Dedifferentiated amniotic fluid mesenchymal stem cell (primary cell): ENCODE data around the gene RTN4R.

Source experiments
- DNase-seq: peaks from one replicate; pipeline ENCODE4 v3.0.0-alpha.2; 2016; ENCODE audit errors: extremely low spot score

RTN4R gene

GRCh38 chr22:20242393-20243175 lies 25.5 kb downstream of the RTN4R start:
- DNase-seq: no peak

GRCh38 chr22:20241579-20242392 lies 26.3 kb downstream of the RTN4R start:
- no peak for DNase-seq

- no peak for DNase-seq
Measured at GRCh38 chr22:20240900-20241299, 27.2 kb downstream of the RTN4R start.

- no peak for DNase-seq
Measured at GRCh38 chr22:20240447-20240764, 27.7 kb downstream of the RTN4R start.

GRCh38 chr22:20239676-20240446 lies 28.3 kb downstream of the RTN4R start:
- no peak for DNase-seq

GRCh38 chr22:20238901-20239675 lies 29.0 kb downstream of the RTN4R start:
- no peak for DNase-seq

GRCh38 chr22:20238536-20238900 lies 29.6 kb downstream of the RTN4R start:
- no peak for DNase-seq

GRCh38 chr22:20237480-20238440 lies 30.4 kb downstream of the RTN4R start:
- no peak for DNase-seq

GRCh38 chr22:20236052-20236717 lies 31.9 kb downstream of the RTN4R start:
- no peak for DNase-seq

GRCh38 chr22:20235389-20235991 lies 32.6 kb downstream of the RTN4R start:
- DNase-seq: no peak

GRCh38 chr22:20234760-20235388 lies 33.2 kb downstream of the RTN4R start:
- DNase-seq: no peak

- no peak for DNase-seq
Measured at GRCh38 chr22:20234314-20234682, 33.8 kb downstream of the RTN4R start.

GRCh38 chr22:20233351-20234313 lies 34.5 kb downstream of the RTN4R start:
- DNase-seq: no peak

GRCh38 chr22:20232781-20233180 lies 35.3 kb downstream of the RTN4R start:
- no peak for DNase-seq

- DNase-seq: no peak
Measured at GRCh38 chr22:20232237-20232598, 35.9 kb downstream of the RTN4R start.

- no peak for DNase-seq
Measured at GRCh38 chr22:20231514-20232236, 36.4 kb downstream of the RTN4R start.

GRCh38 chr22:20230777-20231420 lies 37.2 kb downstream of the RTN4R start:
- no peak for DNase-seq
